HEK293 (cell line): ENCODE data around the gene STPG3.
A peak's percentile ranks its signal among the peaks of the same experiment; 100 is the strongest.
"Not testable (repeated sequence)": the region's sequence is repeated elsewhere in the genome, so short reads cannot be mapped to it uniquely, and the experiment has no call there.

ENCODE experiments used
- CTCF ChIA-PET: fragments of 350-600 bp; formaldehyde crosslinking; extraction: SDS; loops from one replicate; lab custom pipeline; 2021; ENCODE audit warnings: antibody characterized with exemption; lab: Yijun Ruan, JAX
- POLR2A ChIA-PET: fragments of 300-600 bp; formaldehyde crosslinking; extraction: SDS; loops from one replicate; lab custom pipeline; 2020; ENCODE audit warnings: antibody characterized with exemption, inconsistent platforms; lab: Yijun Ruan, JAX
- H3K27ac ChIP-seq: fragments of 200-500 bp; sonication (Bioruptor generic); 2 replicates; pipeline ENCODE4 v1.5.1; 2014; ENCODE audit warnings: low read depth, low read length, control low read depth, inconsistent platforms; ENCODE audit errors: extremely low read depth
- H3K36me3 ChIP-seq, 2 experiments: fragments of 200-500 bp in 1 of 2; sonication (Bioruptor generic) in 1 of 2; 1 replicate in 1 of 2; 2 replicates in 1 of 2; pipeline ENCODE4 v1.5.1; 2014 to 2017; ENCODE audit warnings: inconsistent platforms in 2 of 2, low read length in 2 of 2; ENCODE audit not compliant: control insufficient read depth in 2 of 2, insufficient read depth in 1 of 2
- H3K4me1 ChIP-seq: fragments of 200-500 bp; sonication (Bioruptor generic); 2 replicates; pipeline ENCODE4 v1.5.1; 2014; ENCODE audit warnings: mild to moderate bottlenecking, low read length, inconsistent platforms; ENCODE audit not compliant: control insufficient read depth, insufficient read depth
- H3K4me3 ChIP-seq: 2 replicates; pipeline ENCODE4 v1.5.1; 2011; ENCODE audit warnings: low read depth, mild to moderate bottlenecking, control low read depth, low read length, moderate library complexity
- H3K9me3 ChIP-seq: fragments of 200-500 bp; sonication (Bioruptor generic); 2 replicates; pipeline ENCODE4 v1.5.1; 2014; ENCODE audit warnings: low read depth, low read length, inconsistent platforms; ENCODE audit not compliant: control insufficient read depth, insufficient read depth
- AEBP2 ChIP-seq: fragments of 450-650 bp; formaldehyde crosslinking; IDR thresholded peaks from 2 replicates; pipeline ENCODE4 v1.5.1; 2016; ENCODE audit warnings: missing biosample characterization, missing genetic modification characterization, borderline replicate concordance
- PRDM2 ChIP-seq: fragments of 450-650 bp; formaldehyde crosslinking; IDR thresholded peaks from 2 replicates; pipeline ENCODE4 v1.5.1; 2016; ENCODE audit warnings: missing biosample characterization, missing genetic modification characterization, borderline replicate concordance
- SETDB1 ChIP-seq: IDR thresholded peaks from one replicate; pipeline ENCODE4 v1.6.1; 2017; ENCODE audit warnings: mild to moderate bottlenecking, low read length, moderate library complexity, mixed read lengths; ENCODE audit not compliant: insufficient read length
- TCF7L2 ChIP-seq: IDR thresholded peaks from 2 replicates; pipeline ENCODE4 v1.6.1; 2011; ENCODE audit warnings: low read depth, mild to moderate bottlenecking, inconsistent platforms, low read length, moderate library complexity, borderline replicate concordance
- TSHZ1 ChIP-seq: fragments of 450-650 bp; formaldehyde crosslinking; IDR thresholded peaks from 2 replicates; pipeline ENCODE4 v1.5.1; 2016; ENCODE audit warnings: missing biosample characterization, missing genetic modification characterization, borderline replicate concordance
- ZNF169 ChIP-seq: fragments of 450-650 bp; formaldehyde crosslinking; IDR thresholded peaks from 2 replicates; pipeline ENCODE4 v1.5.1; 2016; ENCODE audit warnings: missing biosample characterization, missing genetic modification characterization
- ZNF211 ChIP-seq: fragments of 450-650 bp; formaldehyde crosslinking; IDR thresholded peaks from 2 replicates; pipeline ENCODE4 v1.5.1; 2016; ENCODE audit warnings: low read depth, missing biosample characterization, missing genetic modification characterization
- ZNF398 ChIP-seq: fragments of 450-650 bp; formaldehyde crosslinking; IDR thresholded peaks from 2 replicates; pipeline ENCODE4 v1.5.1; 2017; ENCODE audit warnings: missing biosample characterization, missing genetic modification characterization
- ZNF514 ChIP-seq: fragments of 450-650 bp; formaldehyde crosslinking; IDR thresholded peaks from 2 replicates; pipeline ENCODE4 v1.5.1; 2016; ENCODE audit warnings: missing biosample characterization, missing genetic modification characterization
- ZNF521 ChIP-seq: fragments of 450-650 bp; formaldehyde crosslinking; IDR thresholded peaks from 2 replicates; pipeline ENCODE4 v1.5.1; 2017; ENCODE audit warnings: missing biosample characterization, mild to moderate bottlenecking, missing genetic modification characterization
- ZNF600 ChIP-seq: fragments of 450-650 bp; formaldehyde crosslinking; IDR thresholded peaks from 2 replicates; pipeline ENCODE4 v1.5.1; 2016; ENCODE audit warnings: missing biosample characterization, missing genetic modification characterization
- ZNF610 ChIP-seq: fragments of 450-650 bp; formaldehyde crosslinking; IDR thresholded peaks from 2 replicates; pipeline ENCODE4 v1.5.1; 2016; ENCODE audit warnings: missing biosample characterization, missing genetic modification characterization, borderline replicate concordance
- ZNF677 ChIP-seq: fragments of 450-650 bp; IDR thresholded peaks from 2 replicates; pipeline ENCODE4 v1.5.0; 2018; ENCODE audit warnings: missing biosample characterization, mild to moderate bottlenecking, missing genetic modification characterization, moderate library complexity

Gene STPG3

GRCh38 chr9:137242269-137243203, 8.6 kb upstream of the STPG3 start (continued):
- 0 out of 2 replicates have a peak, but pooled peaks have one; percentile 23 for TF ChIP-seq PRDM2 (tag by site-specific recombination)

GRCh38 chr9:137243266-137243625, 7.8 kb upstream of the STPG3 start:
- peaks cover 0 to 32% of the 10 kb centered on the region in 2 experiments; a peak in 1 of 3 replicates for H3K36me3 ChIP-seq
- ChIA-PET CTCF (interaction anchor here (1.3 kb wide), 1 partner anchor 11 kb away, joined by 13 read pairs; the partner anchor contains the start of gene NELFB), POLR2A (interaction anchor here (0.6 to 11.5 kb wide), 14 partner anchors 9 to 195 kb away, joined by 3 to 336 read pairs (median 7); partner anchors contain the start of genes CYSRT1, MAN1B1, NELFB and NRARP)
- not testable (repeated sequence) for H3K4me3 ChIP-seq, H3K27ac ChIP-seq, H3K4me1 ChIP-seq, H3K9me3 ChIP-seq
- TF ChIP-seq ZNF600 (peak; percentile 84), ZNF169 (tag by site-specific recombination) (0 out of 2 replicates have a peak, but pooled peaks have one; percentile 6)

GRCh38 chr9:137243626-137244485, 7.2 kb upstream of the STPG3 start:
- POLR2A ChIA-PET: interaction anchor here (0.6 to 11.5 kb wide), 15 partner anchors 7 to 453 kb away, joined by 3 to 336 read pairs (median 6); partner anchors contain the start of genes CYSRT1, NELFB, RNF208 and RNF224
- Histone ChIP-seq H3K4me1 (0 out of 2 replicates have a peak, but pooled peaks cover 3% of the 10 kb centered on the region), H3K36me3 (peaks cover 0 to 27% of the 10 kb centered on the region in 2 experiments; a peak in 1 of 3 replicates), H3K4me3 (no peak overlapping the region), H3K9me3 (no peaks in the 10 kb centered on the region), H3K27ac (no peak overlapping the region)
- CTCF ChIA-PET: interaction anchor here (0.7 to 3.6 kb wide), 3 partner anchors 7 to 20 kb away, joined by 5 to 29 read pairs (median 16); partner anchors contain the start of gene NELFB
- peak; percentile 34; the same call in 1 of the 2 replicates for TF ChIP-seq ZNF398 (tag by site-specific recombination)
- TF ChIP-seq SETDB1: no peak
- no peak for TF ChIP-seq ZNF514 (tag by site-specific recombination)
- TF ChIP-seq ZNF610 (tag by site-specific recombination): no peak
- TF ChIP-seq TSHZ1: no peak
- TF ChIP-seq AEBP2: no peak
- TF ChIP-seq ZNF521 (tag by site-specific recombination): no peak
- TF ChIP-seq ZNF211 (tag by site-specific recombination): no peak
- TF ChIP-seq TCF7L2: no peak
- TF ChIP-seq ZNF677: no peak
